AG04449 (cell line): ENCODE data around the gene TRIOBP.

Experiments used
- CTCF ChIA-PET: fragments of 350-600 bp; formaldehyde crosslinking; extraction: SDS; loops from one replicate; lab custom pipeline; 2021; ENCODE audit warnings: antibody characterized with exemption; lab: Yijun Ruan, JAX
- POLR2A ChIA-PET: fragments of 400-600, 350-600 bp; formaldehyde crosslinking; extraction: SDS; loops from one replicate; lab custom pipeline; 2020; ENCODE audit warnings: antibody characterized with exemption, inconsistent platforms; lab: Yijun Ruan, JAX
- DNase-seq: peaks from one replicate; pipeline ENCODE4 v3.0.0-alpha.2; 2010; ENCODE audit warnings: low read depth, low spot score
- H3K4me3 ChIP-seq: 2 replicates; pipeline ENCODE4 v1.5.1; 2011; ENCODE audit warnings: low read depth, mild to moderate bottlenecking, control low read depth, low read length
- TF ChIP-seq, protein P1 (sequence below): IDR thresholded peaks from one replicate; pipeline ENCODE4 v1.5.1; 2011; ENCODE audit warnings: mild to moderate bottlenecking, moderate library complexity, low read length, control low read depth, inconsistent platforms; ENCODE audit not compliant: insufficient read depth; ENCODE audit errors: missing control alignments

TRIOBP gene

DNA sequence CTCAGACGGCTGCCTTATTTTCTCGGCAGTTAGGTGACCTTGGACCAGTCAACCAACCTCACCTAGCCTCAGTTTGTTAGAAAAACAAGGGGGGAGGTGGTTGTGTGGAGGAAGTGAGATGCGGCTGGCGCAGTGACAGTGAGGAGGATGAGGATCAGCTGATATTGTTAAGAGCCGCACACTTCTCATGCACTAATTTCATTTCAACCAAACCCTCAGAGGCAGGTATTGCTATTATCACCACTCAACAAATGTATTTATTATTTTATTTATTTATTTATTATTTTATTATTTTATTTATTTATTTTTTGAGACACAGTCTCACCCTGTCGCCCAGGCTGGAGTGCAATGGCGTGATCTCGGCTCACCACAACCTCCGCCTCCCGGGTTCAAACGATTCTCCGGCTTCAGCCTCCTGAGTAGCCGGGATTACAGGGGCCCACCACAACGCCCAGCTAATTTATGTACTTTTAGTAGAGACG, 19.3 kb upstream of the TRIOBP start:
- CTCF ChIA-PET = interaction anchor here (1.0 to 16.5 kb wide), 2 partner anchors 16 to 39 kb away, joined by 3 to 333 read pairs; partner anchors contain the start of gene SH3BP1
- TF ChIP-seq, protein P1, sequence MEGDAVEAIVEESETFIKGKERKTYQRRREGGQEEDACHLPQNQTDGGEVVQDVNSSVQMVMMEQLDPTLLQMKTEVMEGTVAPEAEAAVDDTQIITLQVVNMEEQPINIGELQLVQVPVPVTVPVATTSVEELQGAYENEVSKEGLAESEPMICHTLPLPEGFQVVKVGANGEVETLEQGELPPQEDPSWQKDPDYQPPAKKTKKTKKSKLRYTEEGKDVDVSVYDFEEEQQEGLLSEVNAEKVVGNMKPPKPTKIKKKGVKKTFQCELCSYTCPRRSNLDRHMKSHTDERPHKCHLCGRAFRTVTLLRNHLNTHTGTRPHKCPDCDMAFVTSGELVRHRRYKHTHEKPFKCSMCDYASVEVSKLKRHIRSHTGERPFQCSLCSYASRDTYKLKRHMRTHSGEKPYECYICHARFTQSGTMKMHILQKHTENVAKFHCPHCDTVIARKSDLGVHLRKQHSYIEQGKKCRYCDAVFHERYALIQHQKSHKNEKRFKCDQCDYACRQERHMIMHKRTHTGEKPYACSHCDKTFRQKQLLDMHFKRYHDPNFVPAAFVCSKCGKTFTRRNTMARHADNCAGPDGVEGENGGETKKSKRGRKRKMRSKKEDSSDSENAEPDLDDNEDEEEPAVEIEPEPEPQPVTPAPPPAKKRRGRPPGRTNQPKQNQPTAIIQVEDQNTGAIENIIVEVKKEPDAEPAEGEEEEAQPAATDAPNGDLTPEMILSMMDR = no peak

DNA sequence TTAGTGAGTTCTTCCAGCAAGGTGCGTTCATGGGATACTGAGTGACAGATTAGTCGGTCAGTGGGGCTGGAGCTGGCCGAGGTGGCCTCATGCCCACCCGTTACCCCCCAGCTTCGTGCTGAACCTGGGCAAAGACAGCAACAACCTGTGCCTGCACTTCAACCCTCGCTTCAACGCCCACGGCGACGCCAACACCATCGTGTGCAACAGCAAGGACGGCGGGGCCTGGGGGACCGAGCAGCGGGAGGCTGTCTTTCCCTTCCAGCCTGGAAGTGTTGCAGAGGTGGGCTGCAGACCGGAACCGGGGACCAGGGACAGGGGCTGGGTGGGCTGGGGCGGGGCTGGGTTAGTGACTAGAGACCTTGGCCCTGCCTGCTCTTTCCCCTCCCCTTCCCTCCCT, 18.5 kb upstream of the TRIOBP start:
- ChIA-PET CTCF (interaction anchor here (1.0 to 16.5 kb wide), 3 partner anchors 17 to 55 kb away, joined by 3 to 333 read pairs (median 33); partner anchors contain the start of gene SH3BP1), POLR2A (interaction anchor here (1.4 kb wide), 1 partner anchor 17 kb away, joined by 6 read pairs; no protein-coding TSS in a partner anchor)
- no peak for DNase-seq
- peak overlapping the region; percentile 97 for H3K4me3 ChIP-seq
- TF ChIP-seq, protein P1 = no peak

More for the DNA sequence above, 19.3 kb upstream of the TRIOBP start:
- POLR2A ChIA-PET = interaction anchor here (0.6 to 3.5 kb wide), 7 partner anchors 14 to 69 kb away, joined by 3 to 52 read pairs (median 18); partner anchors contain the start of genes GGA1 and PDXP
- DNase-seq = no peak
- peak overlapping the region; percentile 97 for H3K4me3 ChIP-seq

DNA sequence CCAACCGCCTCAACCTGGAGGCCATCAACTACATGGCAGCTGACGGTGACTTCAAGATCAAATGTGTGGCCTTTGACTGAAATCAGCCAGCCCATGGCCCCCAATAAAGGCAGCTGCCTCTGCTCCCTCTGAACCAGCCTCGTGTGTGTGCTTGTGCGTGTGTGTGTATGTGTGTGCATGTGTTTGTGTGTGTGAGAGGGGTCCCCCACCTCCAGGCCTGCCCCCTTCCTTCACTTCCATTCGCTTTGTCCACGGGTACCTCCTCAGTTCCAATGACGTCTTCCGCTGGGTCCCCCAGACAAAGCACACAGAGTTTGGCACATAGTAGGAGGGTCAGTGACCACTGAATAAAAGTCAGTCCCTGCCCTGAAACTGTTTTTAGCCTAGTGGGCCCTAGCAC, 17.2 kb upstream of the TRIOBP start:
- no peak for DNase-seq
- TF ChIP-seq, protein P1 = no peak
- no peak overlapping the region; the same call in 1 of the 2 replicates for H3K4me3 ChIP-seq
- ChIA-PET POLR2A (interaction anchor here (1.4 to 4.3 kb wide), 7 partner anchors 10 to 73 kb away, joined by 4 to 49 read pairs (median 14); partner anchors contain the start of gene PDXP), CTCF (interaction anchor here (0.7 to 16.5 kb wide), 5 partner anchors 20 to 130 kb away, joined by 3 to 333 read pairs (median 33); partner anchors contain the start of genes PDXP and SH3BP1)

DNA sequence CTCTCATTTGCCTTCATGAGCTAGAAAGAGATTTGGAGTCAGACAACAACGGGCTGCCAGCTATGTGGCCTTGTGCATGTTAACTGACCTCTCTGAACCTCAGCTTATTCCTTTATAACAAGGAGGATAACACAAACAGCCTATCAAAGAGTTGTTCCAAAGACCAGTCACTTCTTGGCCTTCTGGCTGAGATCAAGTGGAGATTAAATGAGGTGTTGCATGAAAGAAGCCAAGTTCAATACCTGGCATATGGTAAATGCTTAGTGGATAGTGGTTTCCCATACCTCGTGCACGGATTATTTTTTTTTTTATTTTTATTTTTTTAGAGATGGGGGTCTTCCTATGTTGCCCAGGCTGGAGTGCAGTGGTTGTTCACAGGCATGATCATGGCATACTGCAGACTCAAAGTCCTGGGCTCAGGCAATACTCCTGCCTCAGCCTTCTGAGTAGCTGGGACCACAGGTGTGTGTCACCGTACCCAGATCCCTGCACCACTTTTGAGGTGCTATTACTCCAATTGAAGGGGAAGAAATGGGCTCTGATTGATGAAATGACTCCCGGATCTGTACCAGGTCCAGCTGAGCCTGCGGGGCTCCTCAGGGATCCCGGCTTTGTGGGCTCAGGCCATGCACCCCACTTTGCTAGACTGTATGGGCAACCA, 16.5 kb upstream of the TRIOBP start:
- TF ChIP-seq, protein P1 = no peak
- POLR2A ChIA-PET = interaction anchor here (1.3 to 4.3 kb wide), 12 partner anchors 11 to 72 kb away, joined by 3 to 49 read pairs (median 7); partner anchors contain the start of gene PDXP
- CTCF ChIA-PET = interaction anchor here (0.7 to 16.5 kb wide), 12 partner anchors 8 to 131 kb away, joined by 3 to 333 read pairs (median 8); partner anchors contain the start of genes PDXP and SH3BP1
- H3K4me3 ChIP-seq = no peak overlapping the region
- no peak for DNase-seq

DNA sequence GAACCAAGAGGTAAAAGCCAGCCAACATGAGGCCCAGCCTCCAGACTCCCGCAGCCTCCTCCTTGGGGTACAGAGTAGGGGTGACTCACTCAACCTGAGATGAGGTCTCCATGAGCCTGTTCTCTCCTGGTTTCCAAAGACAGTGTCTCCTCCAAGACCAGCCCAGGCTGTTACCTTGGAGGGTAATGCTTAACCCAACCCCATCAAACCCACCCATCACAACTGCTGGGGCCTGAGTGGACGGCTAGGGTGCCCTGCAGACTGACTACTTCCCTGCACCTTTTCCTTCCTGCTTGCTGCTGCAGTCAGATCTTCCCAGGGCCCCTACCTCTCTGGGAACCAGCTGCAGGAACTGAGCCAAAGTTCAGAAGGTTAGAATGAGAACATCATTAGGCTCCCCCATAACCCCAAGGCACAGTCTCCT, 15.8 kb upstream of the TRIOBP start:
- no peak for DNase-seq
- TF ChIP-seq, protein P1 = no peak
- CTCF ChIA-PET = interaction anchor here (0.6 to 16.5 kb wide), 21 partner anchors 9 to 281 kb away, joined by 3 to 333 read pairs (median 6); partner anchors contain the start of genes PDXP, SH3BP1 and TRIOBP
- no peak overlapping the region for H3K4me3 ChIP-seq
- POLR2A ChIA-PET = interaction anchor here (0.6 to 4.3 kb wide), 15 partner anchors 13 to 88 kb away, joined by 3 to 49 read pairs (median 7); partner anchors contain the start of genes GGA1 and PDXP

DNA sequence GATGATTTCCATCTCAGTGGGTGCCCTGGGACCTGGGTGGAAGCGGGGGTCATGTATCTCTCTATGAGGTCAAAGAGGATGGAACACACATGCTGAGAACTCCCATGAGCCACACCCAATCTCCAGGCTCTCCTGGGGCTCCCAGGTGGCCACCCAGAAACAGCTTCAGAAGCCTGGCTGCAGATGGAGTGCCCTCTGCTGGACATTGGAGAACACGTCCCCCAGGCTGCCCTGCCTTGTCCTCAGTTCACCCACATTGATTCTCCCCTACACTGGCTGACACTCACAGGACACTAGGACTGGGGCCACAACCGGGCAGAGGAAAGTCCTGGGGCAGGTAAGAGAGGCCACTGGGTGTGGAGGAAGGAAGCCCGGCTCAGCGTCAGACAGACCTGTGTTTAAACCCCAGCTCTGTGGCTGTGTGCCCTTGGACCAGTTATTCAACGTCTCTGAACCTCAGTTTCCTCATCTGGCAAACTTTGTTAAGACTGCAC, 15.2 kb upstream of the TRIOBP start:
- ChIA-PET POLR2A (interaction anchor here (0.6 to 4.3 kb wide), 15 partner anchors 14 to 89 kb away, joined by 3 to 49 read pairs (median 7); partner anchors contain the start of genes GGA1 and PDXP), CTCF (interaction anchor here (0.6 to 16.5 kb wide), 21 partner anchors 9 to 281 kb away, joined by 3 to 333 read pairs (median 6); partner anchors contain the start of genes PDXP, SH3BP1 and TRIOBP)
- TF ChIP-seq, protein P1 = peak; percentile 96
- no peak overlapping the region for H3K4me3 ChIP-seq
- DNase-seq = no peak
